SK-N-SH (cell line): ENCODE measurements around the gene CDX1.

Experiments used
- EP300 ChIP-seq, 2 experiments: IDR thresholded peaks; 2 replicates each; pipeline versions ENCODE4 v1.4.0 to v1.6.1; 2012; ENCODE audit warnings: borderline replicate concordance in 1 of 2, low read depth in 1 of 2, low read length in 1 of 2
- GABPA ChIP-seq: IDR thresholded peaks from 2 replicates; pipeline ENCODE4 v1.4.0; 2012; ENCODE audit warnings: low read depth, mild to moderate bottlenecking
- JUND ChIP-seq: IDR thresholded peaks from 2 replicates; pipeline ENCODE4 v1.4.0; 2012
- MAX ChIP-seq: IDR thresholded peaks from 2 replicates; pipeline ENCODE4 v1.4.0; 2012; ENCODE audit warnings: low read depth
- NFIC ChIP-seq: IDR thresholded peaks from 2 replicates; pipeline ENCODE4 v1.4.0; 2012; ENCODE audit warnings: borderline replicate concordance
- RAD21 ChIP-seq: IDR thresholded peaks from 2 replicates; pipeline ENCODE4 v1.6.1; 2012; ENCODE audit warnings: mild to moderate bottlenecking, low read length
- RCOR1 ChIP-seq: fragments of 150-350 bp; IDR thresholded peaks from 2 replicates; pipeline ENCODE4 v1.6.1; 2017; ENCODE audit warnings: antibody characterized with exemption, low read length
- SIN3A ChIP-seq: IDR thresholded peaks from 2 replicates; pipeline ENCODE4 v1.6.1; 2012; ENCODE audit warnings: low read depth, mild to moderate bottlenecking, low read length, moderate library complexity, borderline replicate concordance
- SMC3 ChIP-seq: IDR thresholded peaks from 2 replicates; pipeline ENCODE4 v1.6.1; 2012; ENCODE audit warnings: low read depth, low read length, improper control_type of control experiment
- TAF1 ChIP-seq: IDR thresholded peaks from 2 replicates; pipeline ENCODE4 v1.6.1; 2012; ENCODE audit warnings: low read depth, mild to moderate bottlenecking, low read length, moderate library complexity, borderline replicate concordance
- YY1 ChIP-seq: IDR thresholded peaks from 2 replicates; pipeline ENCODE4 v1.4.0; 2012; ENCODE audit warnings: low read depth, mild to moderate bottlenecking
- TF ChIP-seq, protein P1 (sequence below): fragments of 200-600 bp; sonication (generic); IDR thresholded peaks from 2 replicates; pipeline ENCODE4 v1.6.1; 2017; ENCODE audit warnings: antibody characterized with exemption, mild to moderate bottlenecking, moderate library complexity
- TF ChIP-seq, protein P2 (sequence below): IDR thresholded peaks from 2 replicates; pipeline ENCODE4 v1.4.0; 2012; ENCODE audit warnings: low read depth, borderline replicate concordance

GRCh38 chr5:150142185-150142958, 24.2 kb upstream of the CDX1 start:
- TF ChIP-seq, protein P1, sequence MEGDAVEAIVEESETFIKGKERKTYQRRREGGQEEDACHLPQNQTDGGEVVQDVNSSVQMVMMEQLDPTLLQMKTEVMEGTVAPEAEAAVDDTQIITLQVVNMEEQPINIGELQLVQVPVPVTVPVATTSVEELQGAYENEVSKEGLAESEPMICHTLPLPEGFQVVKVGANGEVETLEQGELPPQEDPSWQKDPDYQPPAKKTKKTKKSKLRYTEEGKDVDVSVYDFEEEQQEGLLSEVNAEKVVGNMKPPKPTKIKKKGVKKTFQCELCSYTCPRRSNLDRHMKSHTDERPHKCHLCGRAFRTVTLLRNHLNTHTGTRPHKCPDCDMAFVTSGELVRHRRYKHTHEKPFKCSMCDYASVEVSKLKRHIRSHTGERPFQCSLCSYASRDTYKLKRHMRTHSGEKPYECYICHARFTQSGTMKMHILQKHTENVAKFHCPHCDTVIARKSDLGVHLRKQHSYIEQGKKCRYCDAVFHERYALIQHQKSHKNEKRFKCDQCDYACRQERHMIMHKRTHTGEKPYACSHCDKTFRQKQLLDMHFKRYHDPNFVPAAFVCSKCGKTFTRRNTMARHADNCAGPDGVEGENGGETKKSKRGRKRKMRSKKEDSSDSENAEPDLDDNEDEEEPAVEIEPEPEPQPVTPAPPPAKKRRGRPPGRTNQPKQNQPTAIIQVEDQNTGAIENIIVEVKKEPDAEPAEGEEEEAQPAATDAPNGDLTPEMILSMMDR = no peak
- TF ChIP-seq, protein P2, sequence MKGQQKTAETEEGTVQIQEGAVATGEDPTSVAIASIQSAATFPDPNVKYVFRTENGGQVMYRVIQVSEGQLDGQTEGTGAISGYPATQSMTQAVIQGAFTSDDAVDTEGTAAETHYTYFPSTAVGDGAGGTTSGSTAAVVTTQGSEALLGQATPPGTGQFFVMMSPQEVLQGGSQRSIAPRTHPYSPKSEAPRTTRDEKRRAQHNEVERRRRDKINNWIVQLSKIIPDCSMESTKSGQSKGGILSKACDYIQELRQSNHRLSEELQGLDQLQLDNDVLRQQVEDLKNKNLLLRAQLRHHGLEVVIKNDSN = no peak
- TF ChIP-seq SIN3A (no peak), YY1 (no peak), TAF1 (no peak), MAX (no peak), EP300 (IDR thresholded peaks at IDR 0.05; ENCODE audit: borderline replicate concordance in 1 of 2, low read depth in 1 of 2, low read length in 1 of 2) (no peak), GABPA (no peak), SMC3 (no peak), RCOR1 (no peak), NFIC (no peak), JUND (no peak), RAD21 (no peak)
